Measurements from ENCODE around the gene ABCD2.

ABCD2 gene

GRCh38 chr12:39621670-39622069 is 2.1 kb upstream of the ABCD2 start:
- no peak overlapping the region for H3K4me3 ChIP-seq (replicated peaks; ENCODE audit: low read depth, low read length)
- no peak for TF ChIP-seq CTCF (IDR thresholded peaks at IDR 0.05; ENCODE audit: low read depth, low read length, missing control alignments)
- no peak for DNase-seq (ENCODE audit: extremely low read depth, low read depth)

- peak overlapping the region; percentile 43 for H3K4me3 ChIP-seq (replicated peaks; ENCODE audit: low read depth, low read length)
- DNase-seq (ENCODE audit: extremely low read depth, low read depth), result no peak
- no peak for TF ChIP-seq CTCF (IDR thresholded peaks at IDR 0.05; ENCODE audit: low read depth, low read length, missing control alignments)
Measured at GRCh38 chr12:39620659-39621658, 1.4 kb upstream of the ABCD2 start.

- DNase-seq (ENCODE audit: extremely low read depth, low read depth), result no peak
- no peak for TF ChIP-seq CTCF (IDR thresholded peaks at IDR 0.05; ENCODE audit: low read depth, low read length, missing control alignments)
Measured at GRCh38 chr12:39619316-39619659, 315 bp downstream of the ABCD2 start.

GRCh38 chr12:39618701-39619100 is 902 bp downstream of the ABCD2 start:
- DNase-seq (ENCODE audit: extremely low read depth, low read depth), result no peak
- no peak for TF ChIP-seq CTCF (IDR thresholded peaks at IDR 0.05; ENCODE audit: low read depth, low read length, missing control alignments)

More at GRCh38 chr12:39619316-39619659, 315 bp downstream of the ABCD2 start:
- peak overlapping the region; percentile 43 for H3K4me3 ChIP-seq (replicated peaks; ENCODE audit: low read depth, low read length)

GRCh38 chr12:39617887-39618286 is 1.7 kb downstream of the ABCD2 start:
- TF ChIP-seq CTCF (IDR thresholded peaks at IDR 0.05; ENCODE audit: low read depth, low read length, missing control alignments), result no peak
- no peak for DNase-seq (ENCODE audit: extremely low read depth, low read depth)
- H3K4me3 ChIP-seq (replicated peaks; ENCODE audit: low read depth, low read length), result no peak overlapping the region

More at GRCh38 chr12:39618701-39619100, 902 bp downstream of the ABCD2 start:
- no peak overlapping the region for H3K4me3 ChIP-seq (replicated peaks; ENCODE audit: low read depth, low read length)

GRCh38 chr12:39616666-39617065 is 2.9 kb downstream of the ABCD2 start:
- DNase-seq (ENCODE audit: extremely low read depth, low read depth), result no peak
- no peak for TF ChIP-seq CTCF (IDR thresholded peaks at IDR 0.05; ENCODE audit: low read depth, low read length, missing control alignments)
- H3K4me3 ChIP-seq (replicated peaks; ENCODE audit: low read depth, low read length), result no peak overlapping the region

All from HFF-Myc (cell line).